HG03139 (cell line): ENCODE results near the gene MARVELD3.
"Not testable (repeated sequence)": the region's sequence is repeated elsewhere in the genome, so short reads cannot be mapped to it uniquely, and the experiment has no call there.

Experiments
- ATAC-seq: cut with Tn5 transposase; IDR thresholded peaks from one replicate; pipeline ENCODE4 v1.9.1; 2021; ENCODE audit not compliant: unreplicated experiment

The MARVELD3 gene, protein sequence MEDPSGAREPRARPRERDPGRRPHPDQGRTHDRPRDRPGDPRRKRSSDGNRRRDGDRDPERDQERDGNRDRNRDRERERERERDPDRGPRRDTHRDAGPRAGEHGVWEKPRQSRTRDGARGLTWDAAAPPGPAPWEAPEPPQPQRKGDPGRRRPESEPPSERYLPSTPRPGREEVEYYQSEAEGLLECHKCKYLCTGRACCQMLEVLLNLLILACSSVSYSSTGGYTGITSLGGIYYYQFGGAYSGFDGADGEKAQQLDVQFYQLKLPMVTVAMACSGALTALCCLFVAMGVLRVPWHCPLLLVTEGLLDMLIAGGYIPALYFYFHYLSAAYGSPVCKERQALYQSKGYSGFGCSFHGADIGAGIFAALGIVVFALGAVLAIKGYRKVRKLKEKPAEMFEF

DNA sequence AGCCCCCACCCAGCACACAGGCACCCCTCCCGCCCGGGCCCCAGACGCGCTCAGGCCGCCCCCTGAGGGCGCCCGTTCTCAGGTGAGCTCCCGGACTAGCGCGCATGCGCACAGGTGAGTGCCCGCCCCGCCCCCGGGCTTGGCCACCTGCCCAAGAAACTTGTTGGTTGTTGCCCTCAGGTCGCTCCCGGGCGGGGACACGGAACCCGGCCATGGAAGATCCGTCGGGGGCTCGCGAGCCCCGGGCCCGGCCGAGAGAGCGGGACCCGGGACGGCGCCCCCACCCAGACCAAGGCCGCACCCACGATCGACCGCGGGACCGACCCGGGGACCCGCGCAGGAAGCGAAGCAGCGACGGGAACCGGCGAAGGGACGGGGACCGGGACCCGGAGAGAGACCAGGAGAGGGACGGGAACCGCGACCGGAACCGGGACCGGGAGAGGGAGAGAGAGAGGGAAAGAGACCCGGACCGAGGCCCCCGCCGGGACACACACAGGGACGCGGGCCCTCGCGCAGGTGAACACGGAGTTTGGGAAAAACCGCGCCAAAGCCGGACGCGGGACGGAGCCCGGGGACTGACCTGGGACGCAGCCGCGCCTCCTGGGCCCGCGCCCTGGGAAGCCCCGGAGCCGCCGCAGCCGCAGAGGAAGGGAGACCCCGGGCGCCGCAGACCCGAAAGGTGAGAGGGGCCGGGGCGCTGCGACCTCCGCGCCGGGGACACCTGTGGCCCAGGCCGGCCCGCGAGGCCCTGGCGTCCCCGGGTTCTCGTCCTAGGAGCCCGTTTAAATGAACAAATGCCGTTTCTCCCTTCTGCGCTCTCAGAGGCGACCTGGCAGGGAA, at the start of gene MARVELD3:
TSS of gene MARVELD3 (plus strand) at position 167 of the 840 bp plus-strand sequence. CDS start at position 213, 46 bp downstream.
- no peak for ATAC-seq

DNA sequence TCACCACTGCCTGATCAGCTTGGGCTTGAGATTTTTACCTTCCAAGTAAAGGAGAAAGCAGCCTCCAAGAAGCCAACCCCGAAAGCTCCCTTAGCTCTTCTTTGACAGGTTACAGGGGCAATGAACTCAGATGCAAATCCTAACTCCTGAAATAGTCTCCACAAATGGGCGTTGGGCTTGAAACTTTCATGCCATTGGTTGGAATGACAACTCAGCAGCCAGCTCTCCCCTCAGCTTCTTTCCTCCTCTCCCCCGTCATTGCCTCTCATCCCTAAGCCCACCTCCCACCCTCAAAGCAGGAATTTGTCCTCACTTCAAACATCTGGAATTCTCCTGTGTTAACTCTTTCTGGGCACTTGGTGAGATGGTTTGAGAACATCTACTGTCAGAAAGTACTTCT, 49.0 kb upstream of the MARVELD3 start, which contains the start of gene TAT:
TSS of gene TAT (minus strand) at position 122 of the 400 bp plus-strand sequence. CDS start 677 bp downstream, outside the sequence.
- no peak for ATAC-seq

DNA sequence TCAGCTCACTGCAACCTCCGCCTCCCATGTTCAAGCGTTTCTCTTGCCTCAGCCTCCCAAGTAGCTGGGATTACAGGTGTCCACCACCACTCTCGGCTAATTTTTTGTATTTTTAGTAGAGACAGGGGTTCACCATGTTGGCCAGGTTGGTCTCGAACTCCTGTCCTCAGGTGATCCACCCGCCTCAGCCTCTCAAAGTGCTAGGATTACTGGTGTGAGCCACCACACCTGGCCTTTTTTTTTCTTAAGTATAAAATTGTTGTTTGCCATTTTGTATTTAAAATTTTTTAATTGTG, 43.5 kb upstream of the MARVELD3 start:
- ATAC-seq, result not testable (repeated sequence)

- no peak for ATAC-seq
Observed at GRCh38 chr16:71584543-71585317, 41.3 kb upstream of the MARVELD3 start.

GRCh38 chr16:71585318-71585703, 40.7 kb upstream of the MARVELD3 start:
- no peak for ATAC-seq

- not testable (repeated sequence) for ATAC-seq
Observed at GRCh38 chr16:71589334-71589733, 36.6 kb upstream of the MARVELD3 start.

- ATAC-seq, result not testable (repeated sequence)
Observed at GRCh38 chr16:71590071-71590470, 35.9 kb upstream of the MARVELD3 start.

DNA sequence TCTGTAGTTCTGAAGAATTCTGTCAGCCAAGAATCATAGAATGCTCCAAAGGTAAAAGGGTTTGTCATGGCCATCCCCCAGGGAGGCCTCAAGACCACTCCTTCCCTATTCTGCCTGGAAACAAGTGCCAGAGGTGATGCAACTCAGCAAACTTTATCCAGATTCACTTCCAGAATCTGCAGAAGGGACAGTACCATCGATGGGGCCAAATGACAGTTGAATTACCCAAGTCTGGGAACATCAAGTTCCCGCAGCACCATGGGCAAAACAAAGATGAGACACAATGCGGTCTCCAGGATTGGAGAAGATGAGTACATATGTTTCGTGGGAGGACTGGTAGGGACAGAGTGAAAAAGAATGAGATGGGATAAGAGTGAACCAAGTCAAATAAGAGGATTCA, 35.4 kb upstream of the MARVELD3 start:
- ATAC-seq, result no peak

DNA sequence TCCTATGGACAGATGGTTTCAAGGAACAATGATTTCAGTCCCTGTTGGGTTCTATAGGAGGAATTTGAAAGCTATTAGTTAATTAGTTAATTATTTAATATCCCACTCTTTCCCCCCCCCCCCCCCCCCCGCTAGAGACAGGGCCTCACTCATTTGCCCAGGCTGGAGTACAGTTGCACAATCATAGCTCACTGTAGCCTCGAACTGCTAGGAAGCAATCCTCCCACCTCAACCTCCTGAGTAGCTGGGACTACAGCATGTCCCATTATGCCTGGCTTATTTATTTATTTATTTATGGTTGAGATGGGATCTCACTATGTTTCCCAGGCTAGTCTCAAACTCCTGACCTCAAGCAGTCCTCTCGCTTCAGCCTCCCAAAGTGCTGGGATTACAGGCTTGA, 34.1 kb upstream of the MARVELD3 start:
- ATAC-seq, result no peak

GRCh38 chr16:71593048-71593999, 32.7 kb upstream of the MARVELD3 start:
- no peak for ATAC-seq

GRCh38 chr16:71594000-71594646, 31.9 kb upstream of the MARVELD3 start:
- no peak for ATAC-seq

- ATAC-seq, result not testable (repeated sequence)
Observed at GRCh38 chr16:71595340-71595826, 30.6 kb upstream of the MARVELD3 start.

DNA sequence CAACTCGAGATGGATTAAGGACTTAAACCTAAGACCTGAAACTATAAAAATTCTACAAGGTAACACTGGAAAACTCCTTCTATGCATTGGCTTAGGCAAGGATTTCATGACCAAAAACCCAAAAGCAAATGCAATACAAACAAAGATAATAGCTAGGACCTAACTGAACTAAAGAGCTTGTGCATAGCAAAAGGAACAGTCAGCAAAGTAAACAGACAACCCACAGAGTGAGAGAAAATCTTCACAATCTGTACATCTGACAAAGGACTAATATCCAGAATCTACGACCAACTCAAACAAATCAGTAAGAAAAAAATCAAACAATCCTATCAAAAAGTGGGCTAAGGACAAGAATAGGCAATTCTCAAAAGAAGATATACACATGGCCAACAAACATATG, 27.6 kb upstream of the MARVELD3 start:
- not testable (repeated sequence) for ATAC-seq

- ATAC-seq, result no peak
Observed at GRCh38 chr16:71600822-71601221, 25.2 kb upstream of the MARVELD3 start.

DNA sequence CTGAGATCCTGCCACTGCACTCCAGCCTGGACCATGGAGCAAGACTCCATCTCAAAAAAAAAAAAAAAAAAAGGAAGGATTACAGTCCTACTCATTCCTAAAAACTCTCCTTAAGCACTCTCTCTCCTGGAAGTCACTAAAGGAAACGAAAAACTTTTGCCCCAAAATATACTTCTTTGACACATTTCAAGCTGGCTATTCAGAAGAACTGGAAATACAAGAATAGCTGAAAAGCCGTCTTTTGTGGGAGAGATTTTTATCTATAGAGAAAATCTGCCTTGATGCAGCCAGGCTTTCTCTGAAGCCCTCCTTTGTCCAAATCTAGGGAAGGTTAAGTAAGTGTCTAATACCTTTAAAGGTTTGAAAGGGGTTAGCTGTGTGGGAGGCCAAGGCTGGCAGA, 16.9 kb upstream of the MARVELD3 start:
- ATAC-seq, result no peak

GRCh38 chr16:71610447-71610846, 15.5 kb upstream of the MARVELD3 start:
- no peak for ATAC-seq

GRCh38 chr16:71610936-71611871, 14.8 kb upstream of the MARVELD3 start:
- peak; percentile 51 for ATAC-seq

DNA sequence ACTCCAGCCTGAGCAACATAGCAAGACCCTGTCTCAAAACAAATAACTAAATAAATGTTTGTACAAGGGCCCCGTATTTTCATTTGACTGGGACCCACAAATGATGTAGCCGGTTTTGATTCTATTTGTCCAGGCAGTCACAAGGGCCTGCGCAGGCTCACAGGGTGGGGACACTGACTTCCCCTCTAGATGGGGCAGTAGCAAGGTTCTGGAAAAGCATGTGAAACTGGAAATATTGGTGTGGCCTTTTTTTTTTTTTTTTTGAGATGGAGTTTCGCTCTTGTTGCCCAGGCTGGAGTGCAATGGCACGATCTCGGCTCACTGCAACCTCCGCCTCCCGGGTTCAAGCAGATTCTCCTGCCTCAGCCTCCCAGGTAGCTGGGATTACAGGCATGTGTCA, 11.0 kb upstream of the MARVELD3 start:
- not testable (repeated sequence) for ATAC-seq
